ENCODE results near the gene RDH13. TPM values are rescaled to one million over a fixed set of nuclear protein-coding genes. Genes with fewer than 3 reads are reported as not detected.
A peak's percentile ranks its signal among the peaks of the same experiment; 100 is the strongest.

The RDH13 gene
- total and polyA plus RNA-seq, 2 of the 8 experiments (the other 6 are each of a cell fraction or from before 2014, with no cell fraction given), result 15.9 to 31.5 TPM

DNA sequence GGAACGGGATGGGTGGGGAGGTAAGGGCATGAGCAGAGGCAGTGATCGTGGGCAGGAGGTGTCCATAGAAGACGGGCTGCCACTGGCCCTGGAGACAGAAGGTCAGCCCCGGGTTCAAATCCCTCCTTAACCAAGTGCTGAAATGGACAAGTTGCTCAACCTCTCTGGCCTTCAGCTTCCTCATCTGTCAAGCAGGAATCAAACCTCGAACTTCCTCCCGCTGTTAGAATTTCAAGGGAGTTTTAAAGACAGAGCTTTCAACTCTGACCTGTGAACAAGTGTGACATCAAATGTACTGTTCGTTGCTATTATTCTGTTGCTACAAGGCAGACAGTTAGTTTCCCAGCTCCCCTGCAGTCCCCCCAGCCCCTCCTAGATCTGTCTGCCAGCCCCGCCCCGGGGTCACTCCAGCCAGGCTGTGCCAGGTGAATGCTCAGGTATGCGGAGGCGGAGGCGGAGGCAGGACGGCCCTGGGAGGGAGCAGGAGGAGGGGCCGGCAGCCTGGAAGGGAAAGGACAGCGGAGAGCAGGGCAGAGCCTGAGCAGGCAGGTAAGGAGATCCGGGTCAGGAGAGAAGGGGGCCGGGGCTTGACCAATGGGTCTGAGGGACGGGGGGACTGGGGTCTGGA lies 12.5 kb upstream of the RDH13 start, which contains the start of gene EPS8L1 (continued):
- no peak for TF ChIP-seq TCF12 (IDR thresholded peaks at IDR 0.05; ENCODE audit: low read depth, low read length)
- no peak for TF ChIP-seq SRF (IDR thresholded peaks at IDR 0.05; ENCODE audit: low read depth, low read length)
- TF ChIP-seq, protein P1, sequence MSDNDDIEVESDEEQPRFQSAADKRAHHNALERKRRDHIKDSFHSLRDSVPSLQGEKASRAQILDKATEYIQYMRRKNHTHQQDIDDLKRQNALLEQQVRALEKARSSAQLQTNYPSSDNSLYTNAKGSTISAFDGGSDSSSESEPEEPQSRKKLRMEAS (IDR thresholded peaks at IDR 0.05), result peak; percentile 42
- no peak for TF ChIP-seq RBBP5 (IDR thresholded peaks at IDR 0.05; ENCODE audit: borderline replicate concordance, low read depth, low read length)
- TF ChIP-seq KDM4A (IDR thresholded peaks at IDR 0.05; ENCODE audit: low read depth, low read length, severe bottlenecking), result no peak
- TF ChIP-seq RAD21 (IDR thresholded peaks at IDR 0.05 in 1 of 2, conservative IDR thresholded peaks at IDR 0.05 in 1 of 2; ENCODE audit: low read depth in 2 of 2, low read length in 2 of 2), result 0 out of 4 replicates have a peak, but pooled peaks of 1 of the 2 experiments have one; percentile 8
- TF ChIP-seq, protein P2, sequence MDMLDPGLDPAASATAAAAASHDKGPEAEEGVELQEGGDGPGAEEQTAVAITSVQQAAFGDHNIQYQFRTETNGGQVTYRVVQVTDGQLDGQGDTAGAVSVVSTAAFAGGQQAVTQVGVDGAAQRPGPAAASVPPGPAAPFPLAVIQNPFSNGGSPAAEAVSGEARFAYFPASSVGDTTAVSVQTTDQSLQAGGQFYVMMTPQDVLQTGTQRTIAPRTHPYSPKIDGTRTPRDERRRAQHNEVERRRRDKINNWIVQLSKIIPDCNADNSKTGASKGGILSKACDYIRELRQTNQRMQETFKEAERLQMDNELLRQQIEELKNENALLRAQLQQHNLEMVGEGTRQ (IDR thresholded peaks at IDR 0.05; ENCODE audit: low read length), result no peak
- no peak for TF ChIP-seq FOSL1 (IDR thresholded peaks at IDR 0.05; ENCODE audit: insufficient read depth, low read depth, low read length)
- no peak for TF ChIP-seq POLR2A (IDR thresholded peaks at IDR 0.05; ENCODE audit: control extremely low read depth in 1 of 2, low read depth in 2 of 2, low read length in 2 of 2)
- TF ChIP-seq CHD2 (IDR thresholded peaks at IDR 0.05; ENCODE audit: low read length), result no peak; the same call in 1 of the 2 replicates
- no peak for TF ChIP-seq RXRA (IDR thresholded peaks at IDR 0.05; ENCODE audit: insufficient read depth, low read depth, low read length)
- no peak for TF ChIP-seq KDM5A (IDR thresholded peaks at IDR 0.05; ENCODE audit: low read length)
- TF ChIP-seq RNF2 (IDR thresholded peaks at IDR 0.05; ENCODE audit: borderline replicate concordance, low read depth, low read length, missing control alignments, poor library complexity, severe bottlenecking), result no peak
